HCT116 (cell line): ENCODE results near the gene RTKN2. TPM values are rescaled to one million over a fixed set of nuclear protein-coding genes. Genes with fewer than 3 reads are reported as not detected.

Source experiments
- ATAC-seq: fragments of 200-7000 bp; cut with Tn5 transposase; 2 replicates; pipeline ENCODE4 v1.9.1; 2020; ENCODE audit warnings: mild to moderate bottlenecking, moderate library complexity
- BruUV-seq: library from RNA; stranded (reverse); fragments of 400-500 nt; replicated peaks from 2 replicates; lab custom pipeline; 2021; lab: Mats Ljungman, UMichigan
- CTCF ChIA-PET: fragments of 300-600 bp; sonication (Branson Sonifier 250); formaldehyde crosslinking; loops from one replicate; lab custom pipeline; 2021; ENCODE audit warnings: antibody characterized with exemption; lab: Charles Lee
- POLR2A ChIA-PET: fragments of 300-600, 350-600 bp; sonication (Branson Sonifier 250); formaldehyde crosslinking; loops from one replicate; lab custom pipeline; 2021; ENCODE audit warnings: antibody characterized with exemption; lab: Charles Lee
- RAD21 ChIA-PET, 2 experiments: fragments of 300-600 bp; sonication (Branson Sonifier 250); formaldehyde crosslinking; loops; one replicate each; lab custom pipeline; 2023; ENCODE audit warnings: low total read pairs in 2 of 2; ENCODE audit not compliant: uncharacterized antibody in 2 of 2, unreplicated experiment in 2 of 2, low non-redundant PET in 1 of 2; lab: Charles Lee
- DNase-seq: peaks from one replicate; pipeline ENCODE4 v3.0.0-alpha.2; 2010; ENCODE audit warnings: low read depth, low spot score
- H2AFZ ChIP-seq: fragments of 200-600 bp; shearing (Covaris generic), sonication (generic); 2 replicates; pipeline ENCODE4 v1.6.1; 2017; ENCODE audit warnings: low read depth, mixed run types, mixed read lengths, antibody characterized with exemption, low read length; ENCODE audit not compliant: poor library complexity, severe bottlenecking
- H3K27ac ChIP-seq: 2 replicates; pipeline ENCODE4 v1.5.1; 2012; ENCODE audit warnings: low read depth, low read length
- H3K27me3 ChIP-seq: fragments of 200-600 bp; sonication (generic); 2 replicates; pipeline ENCODE4 v1.6.1; 2016; ENCODE audit warnings: mixed run types, low read length, mixed read lengths; ENCODE audit not compliant: insufficient read depth
- H3K36me3 ChIP-seq, 2 experiments: fragments of 200-500 bp in 1 of 2; fragments of 200-600 bp in 1 of 2; sonication (Bioruptor generic) in 1 of 2; sonication (generic) in 1 of 2; 2 replicates each; pipeline versions ENCODE4 v1.5.1 to v1.6.1; 2014 to 2016; ENCODE audit warnings: low read length in 2 of 2, inconsistent platforms in 1 of 2, mixed read lengths in 1 of 2, mixed run types in 1 of 2; ENCODE audit not compliant: insufficient read depth in 2 of 2, control insufficient read depth in 1 of 2
- H3K4me1 ChIP-seq, 2 experiments: fragments of 200-600 bp in 1 of 2; sonication (generic) in 1 of 2; 2 replicates each; pipeline versions ENCODE4 v1.5.1 to v1.6.1; 2012 to 2017; ENCODE audit warnings: low read length in 2 of 2, inconsistent platforms in 1 of 2, mild to moderate bottlenecking in 1 of 2, mixed read lengths in 1 of 2, mixed run types in 1 of 2, moderate library complexity in 1 of 2; ENCODE audit not compliant: insufficient read depth in 2 of 2, control insufficient read depth in 1 of 2
- H3K4me2 ChIP-seq: fragments of 200-600 bp; sonication (generic); 2 replicates; pipeline ENCODE4 v1.6.1; 2017; ENCODE audit warnings: mixed run types, low read length, mixed read lengths
- H3K4me3 ChIP-seq, 2 experiments: fragments of 200-600 bp in 1 of 2; sonication (generic) in 1 of 2; replicated peaks in 1 of 2; 2 replicates each; pipeline ENCODE4 v1.5.1; 2011 to 2016; ENCODE audit warnings: low read length in 2 of 2, control low read depth in 1 of 2, low read depth in 1 of 2, mild to moderate bottlenecking in 1 of 2, mixed read lengths in 1 of 2, mixed run types in 1 of 2
- H3K79me2 ChIP-seq: fragments of 200-600 bp; sonication (generic); 2 replicates; pipeline ENCODE4 v1.6.1; 2017; ENCODE audit warnings: mild to moderate bottlenecking, mixed run types, low read length, moderate library complexity, mixed read lengths; ENCODE audit not compliant: insufficient read depth
- H3K9ac ChIP-seq: fragments of 200-600 bp; sonication (generic); 2 replicates; pipeline ENCODE4 v1.6.1; 2016; ENCODE audit warnings: low read length, mixed read lengths
- H3K9me2 ChIP-seq: fragments of 200-600 bp; sonication (generic), shearing (Covaris generic); 2 replicates; pipeline ENCODE4 v1.6.1; 2017; ENCODE audit warnings: mixed run types, mild to moderate bottlenecking, moderate library complexity; ENCODE audit not compliant: insufficient read depth
- H3K9me3 ChIP-seq, 2 experiments: fragments of 200-500 bp in 1 of 2; fragments of 200-600 bp in 1 of 2; sonication (Bioruptor generic) in 1 of 2; sonication (generic) in 1 of 2; 2 replicates each; pipeline ENCODE4 v1.6.1; 2014 to 2017; ENCODE audit warnings: low read length in 2 of 2, mixed read lengths in 2 of 2, inconsistent platforms in 1 of 2, low read depth in 1 of 2, mild to moderate bottlenecking in 1 of 2, mixed run types in 1 of 2, moderate library complexity in 1 of 2; ENCODE audit not compliant: control insufficient read depth in 1 of 2, insufficient read depth in 1 of 2
- H4K20me1 ChIP-seq: fragments of 200-600 bp; sonication (generic), shearing (Covaris generic); 2 replicates; pipeline ENCODE4 v1.6.1; 2017; ENCODE audit warnings: mixed run types, mild to moderate bottlenecking, moderate library complexity; ENCODE audit not compliant: insufficient read depth
- ATF3 ChIP-seq: IDR thresholded peaks from 2 replicates; pipeline ENCODE4 v1.6.1; 2012
- CBX3 ChIP-seq: IDR thresholded peaks from 2 replicates; pipeline ENCODE4 v1.6.1; 2012; ENCODE audit warnings: low read depth
- CEBPB ChIP-seq: IDR thresholded peaks from 2 replicates; pipeline ENCODE4 v1.6.1; 2012; ENCODE audit warnings: low read depth
- EGR1 ChIP-seq: IDR thresholded peaks from 2 replicates; pipeline ENCODE4 v1.6.1; 2012; ENCODE audit warnings: low read depth
- ELF1 ChIP-seq: IDR thresholded peaks from 2 replicates; pipeline ENCODE4 v1.6.1; 2012; ENCODE audit warnings: low read depth, borderline replicate concordance
- EZH2 ChIP-seq: fragments of 200-600 bp; sonication (generic); IDR thresholded peaks from 2 replicates; pipeline ENCODE4 v1.6.1; 2017; ENCODE audit warnings: antibody characterized with exemption, mixed run types
- EZH2phosphoT487 ChIP-seq: fragments of 200-600 bp; IDR thresholded peaks from 2 replicates; pipeline ENCODE4 v1.6.1; 2018; ENCODE audit warnings: antibody characterized with exemption, borderline replicate concordance
- FOSL1 ChIP-seq: IDR thresholded peaks from 2 replicates; pipeline ENCODE4 v1.6.1; 2012; ENCODE audit warnings: low read depth
- JUND ChIP-seq: IDR thresholded peaks from 2 replicates; pipeline ENCODE4 v1.6.1; 2012
- POLR2AphosphoS5 ChIP-seq: IDR thresholded peaks from 2 replicates; pipeline ENCODE4 v1.6.1; 2011; ENCODE audit warnings: mild to moderate bottlenecking, low read depth, low read length, moderate library complexity
- RAD21 ChIP-seq: IDR thresholded peaks from 2 replicates; pipeline ENCODE4 v1.6.1; 2012; ENCODE audit warnings: low read depth, mild to moderate bottlenecking
- REST ChIP-seq: IDR thresholded peaks from 2 replicates; pipeline ENCODE4 v1.6.1; 2012; ENCODE audit warnings: low read depth
- SIN3A ChIP-seq: IDR thresholded peaks from 2 replicates; pipeline ENCODE4 v1.6.1; 2012; ENCODE audit warnings: low read depth
- SRF ChIP-seq: IDR thresholded peaks from 2 replicates; pipeline ENCODE4 v1.6.1; 2012; ENCODE audit warnings: low read depth
- TCF7L2 ChIP-seq: IDR thresholded peaks from 2 replicates; pipeline ENCODE4 v1.7.0; 2011; ENCODE audit warnings: borderline replicate concordance, inconsistent platforms; ENCODE audit not compliant: insufficient read depth, insufficient read length; ENCODE audit errors: extremely low read depth
- ZFX ChIP-seq: fragments of 450-650 bp; IDR thresholded peaks from 2 replicates; pipeline ENCODE4 v1.6.1; 2017
- ZNF274 ChIP-seq: fragments of 200-500 bp; sonication (Bioruptor generic); IDR thresholded peaks from 2 replicates; pipeline ENCODE4 v1.6.1; 2014; ENCODE audit warnings: mild to moderate bottlenecking, low read depth, low read length, inconsistent platforms
- intact Hi-C: fragments of 100-400 bp; cut with micrococcal nuclease; formaldehyde crosslinking; loops from 2 replicates; pipeline ENCODE4 v1.10.0; 2022
- total RNA-seq: library from RNA; stranded (reverse); gene quantifications from one replicate; pipeline ENCODE4 v1.2.1, GENCODE V29; 2021; ENCODE audit not compliant: unreplicated experiment
- TF ChIP-seq, protein P1 (sequence below), 3 experiments: fragments of 200-600 bp in 1 of 3; sonication (generic) in 1 of 3; IDR thresholded peaks in 2 of 3; conservative IDR thresholded peaks in 1 of 3; 2 replicates each; pipeline ENCODE4 v1.5.1; 2012 to 2017; ENCODE audit warnings: low read depth in 2 of 3, low read length in 2 of 3, antibody characterized with exemption in 1 of 3, borderline replicate concordance in 1 of 3, control low read depth in 1 of 3, mild to moderate bottlenecking in 1 of 3, mixed read lengths in 1 of 3, mixed run types in 1 of 3, moderate library complexity in 1 of 3; ENCODE audit not compliant: insufficient read depth in 1 of 3
- TF ChIP-seq, protein P2 (sequence below): IDR thresholded peaks from 2 replicates; pipeline ENCODE4 v1.6.1; 2011; ENCODE audit warnings: mild to moderate bottlenecking, low read length, moderate library complexity; ENCODE audit not compliant: insufficient replicate concordance; ENCODE audit errors: extremely low read depth
- TF ChIP-seq, protein P3 (sequence below): IDR thresholded peaks from 2 replicates; pipeline ENCODE4 v1.6.1; 2012

Gene RTKN2
- total RNA-seq, 1 experiment from 2014 or later = 7.9 TPM

- Histone ChIP-seq H3K4me3 (no peak overlapping the region), H3K79me2 (peaks cover 17% of the 10 kb centered on the region), H3K9ac (no peak overlapping the region), H3K9me2 (no peaks in the 10 kb centered on the region), H3K4me1 (peaks cover 0 to 4% of the 10 kb centered on the region in 2 experiments; a peak in 3 of 4 replicates), H3K9me3 (no peaks in the 10 kb centered on the region), H2AFZ (no peak overlapping the region), H3K27ac (no peak overlapping the region), H3K4me2 (no peak overlapping the region), H3K36me3 (no peaks in the 10 kb centered on the region), H4K20me1 (no peaks in the 10 kb centered on the region), H3K27me3 (no peaks in the 10 kb centered on the region)
- ChIA-PET CTCF (no interaction called here), RAD21 (no interaction called here), POLR2A (no interaction called here)
- BruUV-seq = no TSS peak
- TF ChIP-seq SIN3A (no peak), JUND (no peak), SRF (no peak), POLR2AphosphoS5 (no peak), CBX3 (no peak), EZH2phosphoT487 (no peak), ELF1 (no peak), ZNF274 (no peak), FOSL1 (no peak), EZH2 (no peak), TCF7L2 (no peak), ZFX (no peak), RAD21 (no peak), REST (no peak), CEBPB (no peak), EGR1 (no peak), ATF3 (no peak)
- TF ChIP-seq, protein P1, sequence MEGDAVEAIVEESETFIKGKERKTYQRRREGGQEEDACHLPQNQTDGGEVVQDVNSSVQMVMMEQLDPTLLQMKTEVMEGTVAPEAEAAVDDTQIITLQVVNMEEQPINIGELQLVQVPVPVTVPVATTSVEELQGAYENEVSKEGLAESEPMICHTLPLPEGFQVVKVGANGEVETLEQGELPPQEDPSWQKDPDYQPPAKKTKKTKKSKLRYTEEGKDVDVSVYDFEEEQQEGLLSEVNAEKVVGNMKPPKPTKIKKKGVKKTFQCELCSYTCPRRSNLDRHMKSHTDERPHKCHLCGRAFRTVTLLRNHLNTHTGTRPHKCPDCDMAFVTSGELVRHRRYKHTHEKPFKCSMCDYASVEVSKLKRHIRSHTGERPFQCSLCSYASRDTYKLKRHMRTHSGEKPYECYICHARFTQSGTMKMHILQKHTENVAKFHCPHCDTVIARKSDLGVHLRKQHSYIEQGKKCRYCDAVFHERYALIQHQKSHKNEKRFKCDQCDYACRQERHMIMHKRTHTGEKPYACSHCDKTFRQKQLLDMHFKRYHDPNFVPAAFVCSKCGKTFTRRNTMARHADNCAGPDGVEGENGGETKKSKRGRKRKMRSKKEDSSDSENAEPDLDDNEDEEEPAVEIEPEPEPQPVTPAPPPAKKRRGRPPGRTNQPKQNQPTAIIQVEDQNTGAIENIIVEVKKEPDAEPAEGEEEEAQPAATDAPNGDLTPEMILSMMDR (IDR thresholded peaks at IDR 0.05 in 2 of 3, conservative IDR thresholded peaks at IDR 0.05 in 1 of 3; ENCODE audit: borderline replicate concordance in 1 of 3, insufficient read depth in 1 of 3, low read depth in 2 of 3, low read length in 2 of 3) = no peak
- TF ChIP-seq, protein P2, sequence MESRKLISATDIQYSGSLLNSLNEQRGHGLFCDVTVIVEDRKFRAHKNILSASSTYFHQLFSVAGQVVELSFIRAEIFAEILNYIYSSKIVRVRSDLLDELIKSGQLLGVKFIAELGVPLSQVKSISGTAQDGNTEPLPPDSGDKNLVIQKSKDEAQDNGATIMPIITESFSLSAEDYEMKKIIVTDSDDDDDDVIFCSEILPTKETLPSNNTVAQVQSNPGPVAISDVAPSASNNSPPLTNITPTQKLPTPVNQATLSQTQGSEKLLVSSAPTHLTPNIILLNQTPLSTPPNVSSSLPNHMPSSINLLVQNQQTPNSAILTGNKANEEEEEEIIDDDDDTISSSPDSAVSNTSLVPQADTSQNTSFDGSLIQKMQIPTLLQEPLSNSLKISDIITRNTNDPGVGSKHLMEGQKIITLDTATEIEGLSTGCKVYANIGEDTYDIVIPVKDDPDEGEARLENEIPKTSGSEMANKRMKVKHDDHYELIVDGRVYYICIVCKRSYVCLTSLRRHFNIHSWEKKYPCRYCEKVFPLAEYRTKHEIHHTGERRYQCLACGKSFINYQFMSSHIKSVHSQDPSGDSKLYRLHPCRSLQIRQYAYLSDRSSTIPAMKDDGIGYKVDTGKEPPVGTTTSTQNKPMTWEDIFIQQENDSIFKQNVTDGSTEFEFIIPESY = no peak
- TF ChIP-seq, protein P3, sequence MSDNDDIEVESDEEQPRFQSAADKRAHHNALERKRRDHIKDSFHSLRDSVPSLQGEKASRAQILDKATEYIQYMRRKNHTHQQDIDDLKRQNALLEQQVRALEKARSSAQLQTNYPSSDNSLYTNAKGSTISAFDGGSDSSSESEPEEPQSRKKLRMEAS = no peak
- ATAC-seq (no peak), DNase-seq (no peak)
- intact Hi-C loops = no loop called here
Observed at GRCh38 chr10:62259456-62259855, 9.2 kb downstream of the RTKN2 start.
